ENCODE measurements around the gene OOSP3.
"Not testable (repeated sequence)": the region's sequence is repeated elsewhere in the genome, so short reads cannot be mapped to it uniquely, and the experiment has no call there.

The OOSP3 gene

GRCh38 chr11:59900366-59901126, 22.0 kb downstream of the OOSP3 start (continued):
- no peak for TF ChIP-seq KLF17 (tag by site-specific recombination; IDR thresholded peaks at IDR 0.05)
- TF ChIP-seq ZNF292 (tag by site-specific recombination; IDR thresholded peaks at IDR 0.05; ENCODE audit: borderline replicate concordance, low read depth) = no peak

- ChIA-PET POLR2A (no interaction called here), CTCF (no interaction called here)
- H3K9me3 ChIP-seq (ENCODE audit: control insufficient read depth, insufficient read depth, low read depth, low read length) = no peaks in the 10 kb centered on the region
- H3K4me3 ChIP-seq (ENCODE audit: low read depth, low read length) = no peak overlapping the region
- H3K4me1 ChIP-seq (ENCODE audit: control insufficient read depth, insufficient read depth, low read length) = no peaks in the 10 kb centered on the region
- no peak overlapping the region for H3K27ac ChIP-seq (ENCODE audit: extremely low read depth, low read depth, low read length)
- TF ChIP-seq PATZ1 (tag by site-specific recombination; IDR thresholded peaks at IDR 0.05) = no peak
- no peak for TF ChIP-seq ZNF785 (tag by site-specific recombination; IDR thresholded peaks at IDR 0.05)
- TF ChIP-seq ZNF510 (tag by site-specific recombination; IDR thresholded peaks at IDR 0.05; ENCODE audit: insufficient replicate concordance) = no peak
- TF ChIP-seq ZNF223 (tag by site-specific recombination; IDR thresholded peaks at IDR 0.05) = no peak
- TF ChIP-seq GLI4 (tag by site-specific recombination; IDR thresholded peaks at IDR 0.05) = no peak
- no peak for TF ChIP-seq ZNF248 (tag by site-specific recombination; IDR thresholded peaks at IDR 0.05)
- no peak for TF ChIP-seq ZNF530 (tag by site-specific recombination; IDR thresholded peaks at IDR 0.05; ENCODE audit: low read depth)
- TF ChIP-seq ZNF280D (tag by site-specific recombination; IDR thresholded peaks at IDR 0.05) = no peak
- no peak for TF ChIP-seq ZNF132 (tag by site-specific recombination; IDR thresholded peaks at IDR 0.05; ENCODE audit: borderline replicate concordance)
- TF ChIP-seq TCF7L2 (IDR thresholded peaks at IDR 0.05; ENCODE audit: borderline replicate concordance, low read depth, low read length) = no peak
- no peak for TF ChIP-seq ZNF416 (tag by site-specific recombination; IDR thresholded peaks at IDR 0.05)
- no peak for TF ChIP-seq ZNF449 (tag by site-specific recombination; IDR thresholded peaks at IDR 0.05)
- no peaks in the 10 kb centered on the region for H3K36me3 ChIP-seq (ENCODE audit: control insufficient read depth in 2 of 2, insufficient read depth in 1 of 2, low read length in 2 of 2)
These were observed 22.7 kb downstream of the OOSP3 start for GRCh38 chr11:59901306-59901705.

GRCh38 chr11:59903569-59903968, 25.0 kb downstream of the OOSP3 start:
- H3K4me3 ChIP-seq (ENCODE audit: low read depth, low read length); H3K4me1 ChIP-seq (ENCODE audit: control insufficient read depth, insufficient read depth, low read length); H3K27ac ChIP-seq (ENCODE audit: extremely low read depth, low read depth, low read length); CTCF ChIA-PET; POLR2A ChIA-PET; H3K9me3 ChIP-seq (ENCODE audit: control insufficient read depth, insufficient read depth, low read depth, low read length); H3K36me3 ChIP-seq (ENCODE audit: control insufficient read depth in 2 of 2, insufficient read depth in 1 of 2, low read length in 2 of 2): not testable (repeated sequence)
- peak; percentile 48; the same call in 1 of the 2 replicates for TF ChIP-seq ZNF146 (tag by site-specific recombination; IDR thresholded peaks at IDR 0.05)

All from HEK293 (cell line).